GM21737 (cell line): ENCODE data around the gene EXOSC1.
"Not testable (repeated sequence)": the region's sequence is repeated elsewhere in the genome, so short reads cannot be mapped to it uniquely, and the experiment has no call there.

Experiments used
- ATAC-seq: cut with Tn5 transposase; IDR thresholded peaks from one replicate; pipeline ENCODE4 v1.9.1; 2021; ENCODE audit warnings: mild to moderate bottlenecking, moderate library complexity; ENCODE audit not compliant: unreplicated experiment

The EXOSC1 gene

GRCh38 chr10:97411406-97411805, 34.4 kb downstream of the EXOSC1 start:
- no peak for ATAC-seq

GRCh38 chr10:97408496-97408992, 37.3 kb downstream of the EXOSC1 start:
- no peak for ATAC-seq

GRCh38 chr10:97407952-97408248, 37.9 kb downstream of the EXOSC1 start:
- ATAC-seq: no peak

- peak; percentile 89 for ATAC-seq
Observed at GRCh38 chr10:97407211-97407951, 38.4 kb downstream of the EXOSC1 start.

- not testable (repeated sequence) for ATAC-seq
Observed at GRCh38 chr10:97406483-97406882, 39.3 kb downstream of the EXOSC1 start.

GRCh38 chr10:97406064-97406463, 39.7 kb downstream of the EXOSC1 start:
- ATAC-seq: no peak

- no peak for ATAC-seq
Observed at GRCh38 chr10:97404044-97404443, 41.8 kb downstream of the EXOSC1 start.

GRCh38 chr10:97401455-97401919, 44.3 kb downstream of the EXOSC1 start:
- no peak for ATAC-seq

GRCh38 chr10:97400665-97401454, 44.9 kb downstream of the EXOSC1 start, which contains the start of gene RRP12:
Gene RRP12 (minus strand): TSS chr10:97401340. CDS start chr10:97401231, 109 bp downstream.
- ATAC-seq: peak; percentile 92

- no peak for ATAC-seq
Observed at GRCh38 chr10:97399843-97400545, 45.8 kb downstream of the EXOSC1 start.

- no peak for ATAC-seq
Observed at GRCh38 chr10:97396056-97396455, 49.8 kb downstream of the EXOSC1 start.

GRCh38 chr10:97393034-97393573, 52.7 kb downstream of the EXOSC1 start:
- no peak for ATAC-seq

GRCh38 chr10:97390091-97390490, 55.7 kb downstream of the EXOSC1 start:
- ATAC-seq: no peak

GRCh38 chr10:97388152-97388551, 57.7 kb downstream of the EXOSC1 start:
- no peak for ATAC-seq
